ENCODE measurements around the gene ATP8A1. TPM values are rescaled to one million over a fixed set of nuclear protein-coding genes. Genes with fewer than 3 reads are reported as not detected.
A peak's percentile ranks its signal among the peaks of the same experiment; 100 is the strongest.

Gene ATP8A1
- total RNA-seq, 2 experiments from 2014 or later, result 55.3 to 56.3 TPM

DNA sequence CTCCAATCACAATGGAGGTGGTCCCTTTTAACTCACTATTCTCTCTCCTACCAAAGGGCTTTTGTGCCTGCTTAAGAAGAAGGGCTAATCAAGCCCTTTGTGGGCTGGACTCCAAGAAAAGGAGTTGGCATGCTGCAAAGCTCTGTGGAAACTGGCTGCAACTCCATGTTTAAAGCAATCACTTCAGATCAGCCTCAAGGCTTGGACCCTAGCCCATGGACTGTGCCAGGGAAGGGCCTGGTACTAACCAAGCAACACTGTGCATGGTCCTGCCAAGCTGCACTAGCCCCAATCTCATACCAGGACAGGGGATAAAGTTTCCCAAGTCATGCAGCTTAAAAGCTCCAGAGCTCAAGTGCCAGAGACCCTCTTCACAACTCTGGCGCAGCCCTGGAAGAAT is 86.7 kb downstream of the ATP8A1 start:
- DNase-seq, result no peak
- no peaks in the 10 kb centered on the region for H3K27me3 Mint-ChIP-seq
- no peak overlapping the region for H3K4me3 Mint-ChIP-seq
- ATAC-seq (ENCODE audit: low read depth), result no peak
- no peaks in the 10 kb centered on the region for H3K4me1 Mint-ChIP-seq
- H3K36me3 Mint-ChIP-seq, result peaks cover 4% of the 10 kb centered on the region
- H3K27ac Mint-ChIP-seq, result no peak overlapping the region
- POLR2A ChIA-PET, result no interaction called here
- H3K9me3 Mint-ChIP-seq, result no peaks in the 10 kb centered on the region

DNA sequence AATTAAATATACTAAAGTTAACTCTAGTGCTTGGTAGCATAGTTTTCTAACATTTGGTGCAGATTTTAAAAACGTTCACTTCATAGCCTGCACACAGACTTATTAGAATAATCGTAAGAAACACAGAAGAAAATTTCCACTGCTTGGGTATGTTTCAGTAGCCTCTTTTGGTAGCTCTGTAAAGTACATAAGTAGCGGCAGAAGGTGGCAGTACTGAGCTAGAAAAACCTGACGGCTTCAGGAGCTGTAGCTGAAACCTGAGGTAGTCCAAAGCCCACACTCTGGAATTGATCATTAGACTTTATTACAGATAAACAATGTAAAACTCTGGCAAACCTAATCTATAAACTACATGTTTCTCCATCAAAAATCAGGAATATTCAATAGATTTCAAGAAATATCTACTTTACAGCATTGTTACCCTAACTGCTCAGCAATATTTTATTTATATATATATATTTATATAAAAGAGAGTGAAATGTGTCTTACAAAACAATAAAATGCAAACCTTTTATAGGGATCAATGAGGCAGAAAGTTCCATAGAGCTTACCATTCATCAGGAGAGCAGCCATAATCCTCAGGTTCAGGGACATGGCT is 88.2 kb downstream of the ATP8A1 start:
- Mint-ChIP-seq H3K36me3 (peaks cover 6% of the 10 kb centered on the region), H3K4me3 (no peak overlapping the region), H3K9me3 (no peaks in the 10 kb centered on the region), H3K27me3 (no peaks in the 10 kb centered on the region), H3K4me1 (no peaks in the 10 kb centered on the region), H3K27ac (no peak overlapping the region)
- POLR2A ChIA-PET, result interaction anchor here (1.5 kb wide), 1 partner anchor 87 kb away, joined by 3 read pairs; no protein-coding TSS in a partner anchor
- DNase-seq, result no peak
- peak; percentile 85 for ATAC-seq (ENCODE audit: low read depth)

DNA sequence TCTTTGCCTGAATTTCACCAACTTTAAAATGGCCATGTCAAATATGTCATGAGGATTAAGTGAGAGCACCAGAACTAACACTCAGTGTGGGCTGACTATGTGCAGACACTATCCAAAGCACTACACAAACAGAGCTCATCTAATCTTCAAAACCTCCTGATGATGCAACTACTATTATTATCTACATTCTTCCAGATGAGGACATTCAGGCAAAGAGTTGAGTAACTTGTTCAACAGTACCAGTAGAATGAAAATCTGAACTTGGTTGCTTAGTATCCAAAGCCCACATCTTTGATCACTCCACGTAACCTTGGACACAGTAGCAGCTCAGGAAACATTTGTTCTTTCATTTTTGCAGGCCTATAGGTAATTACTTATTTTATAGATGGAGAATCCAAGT is 90.1 kb downstream of the ATP8A1 start:
- Mint-ChIP-seq H3K4me3 (no peak overlapping the region), H3K4me1 (no peaks in the 10 kb centered on the region), H3K27me3 (no peaks in the 10 kb centered on the region), H3K9me3 (no peaks in the 10 kb centered on the region), H3K27ac (no peak overlapping the region), H3K36me3 (peaks cover 9% of the 10 kb centered on the region)
- POLR2A ChIA-PET, result no interaction called here
- DNase-seq (no peak), ATAC-seq (ENCODE audit: low read depth) (no peak)

DNA sequence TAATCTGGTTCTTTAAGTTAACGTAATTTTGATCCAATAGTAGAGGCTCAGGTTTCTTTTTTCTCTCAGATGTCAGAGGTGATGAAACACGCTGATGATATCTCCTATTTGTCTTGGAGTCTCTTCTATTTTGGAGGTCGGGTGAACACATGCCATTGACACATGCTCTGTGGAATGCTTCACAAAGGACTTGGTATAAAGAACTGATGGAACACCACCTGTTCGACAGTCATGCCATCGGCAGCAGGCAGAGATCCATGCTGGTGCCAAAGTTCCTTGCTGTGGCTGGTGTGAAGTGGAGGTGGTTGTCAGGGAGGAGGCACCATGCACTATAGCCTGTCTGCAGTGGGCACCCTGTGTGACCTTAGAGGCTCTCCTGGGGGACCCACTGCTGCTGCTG is 94.9 kb downstream of the ATP8A1 start:
- no peak for ATAC-seq (ENCODE audit: low read depth)
- H3K4me3 Mint-ChIP-seq, result no peak overlapping the region
- POLR2A ChIA-PET, result no interaction called here
- H3K4me1 Mint-ChIP-seq, result no peaks in the 10 kb centered on the region
- H3K27me3 Mint-ChIP-seq, result no peaks in the 10 kb centered on the region
- DNase-seq, result no peak
- peaks cover 11% of the 10 kb centered on the region for H3K36me3 Mint-ChIP-seq
- H3K27ac Mint-ChIP-seq, result no peak overlapping the region
- H3K9me3 Mint-ChIP-seq, result no peaks in the 10 kb centered on the region

DNA sequence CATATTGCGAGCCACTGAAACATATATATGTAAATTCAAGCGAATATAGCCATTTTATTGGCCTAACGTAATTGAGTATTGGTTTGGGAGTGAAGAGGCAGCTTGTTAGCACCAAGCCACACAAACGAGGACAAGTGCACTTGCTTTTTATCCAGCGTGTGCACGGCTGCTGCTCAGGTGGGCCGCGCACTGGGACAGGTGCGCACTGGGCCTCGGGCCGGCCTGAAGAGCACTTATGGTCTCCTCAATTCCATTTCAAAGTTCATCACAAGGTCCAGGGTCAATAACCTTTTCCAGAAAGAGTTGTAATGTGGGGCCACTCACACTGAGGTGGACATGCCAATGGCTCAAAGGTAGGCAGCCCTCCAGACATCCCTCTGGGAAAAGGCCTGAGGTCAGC is 95.9 kb downstream of the ATP8A1 start:
- ATAC-seq (ENCODE audit: low read depth), result no peak
- H3K36me3 Mint-ChIP-seq, result peaks cover 12% of the 10 kb centered on the region
- no peaks in the 10 kb centered on the region for H3K4me1 Mint-ChIP-seq

DNA sequence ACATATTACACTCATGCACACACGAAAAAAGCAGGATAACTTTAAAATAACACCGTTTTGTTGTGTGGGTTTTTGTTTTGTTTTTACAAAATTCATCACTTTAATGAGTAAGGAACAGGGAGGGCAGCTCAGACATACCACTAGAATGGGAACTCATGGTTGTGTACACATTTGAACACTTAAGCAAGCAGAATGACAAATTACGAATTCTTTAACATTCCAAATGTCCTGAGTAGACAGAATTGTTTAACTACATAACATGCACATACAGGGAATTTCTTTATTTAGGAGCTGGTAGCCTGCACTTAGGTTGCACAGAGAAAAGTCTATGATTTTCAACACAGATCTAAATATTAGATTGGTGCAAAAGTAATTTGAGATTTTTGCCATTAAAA is 96.4 kb downstream of the ATP8A1 start:
- DNase-seq, result no peak
- H3K27ac Mint-ChIP-seq, result no peak overlapping the region
- peaks cover 12% of the 10 kb centered on the region for H3K36me3 Mint-ChIP-seq
- H3K4me3 Mint-ChIP-seq, result no peak overlapping the region
- POLR2A ChIA-PET, result no interaction called here
- no peaks in the 10 kb centered on the region for H3K27me3 Mint-ChIP-seq
- ATAC-seq (ENCODE audit: low read depth), result no peak
- no peaks in the 10 kb centered on the region for H3K4me1 Mint-ChIP-seq
- no peaks in the 10 kb centered on the region for H3K9me3 Mint-ChIP-seq

More for the DNA sequence above, 95.9 kb downstream of the ATP8A1 start:
- Mint-ChIP-seq H3K4me3 (no peak overlapping the region), H3K27me3 (no peaks in the 10 kb centered on the region), H3K27ac (no peak overlapping the region), H3K9me3 (no peaks in the 10 kb centered on the region)
- POLR2A ChIA-PET, result no interaction called here
- no peak for DNase-seq

DNA sequence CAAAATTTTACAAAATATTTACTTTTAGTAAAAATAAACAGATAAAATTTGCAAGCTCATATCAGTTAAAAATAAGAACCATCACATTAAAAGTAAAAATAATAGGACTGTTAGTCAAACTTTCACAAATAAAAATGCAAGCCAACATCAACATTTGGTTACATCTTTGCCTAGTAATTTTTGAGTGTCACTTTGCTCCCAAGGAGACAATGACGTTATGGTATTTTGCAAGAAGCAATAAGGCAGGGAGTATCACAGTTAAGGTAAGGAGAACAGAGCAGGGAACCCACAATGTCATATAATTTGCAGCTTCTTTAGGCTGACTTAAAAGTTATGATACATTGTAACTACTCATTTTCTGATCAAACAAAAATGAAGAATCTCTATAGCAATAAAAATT is 98.7 kb downstream of the ATP8A1 start:
- Mint-ChIP-seq H3K9me3 (no peaks in the 10 kb centered on the region), H3K4me1 (no peaks in the 10 kb centered on the region), H3K36me3 (peaks cover 21% of the 10 kb centered on the region), H3K4me3 (no peak overlapping the region), H3K27ac (no peak overlapping the region), H3K27me3 (no peaks in the 10 kb centered on the region)
- DNase-seq (no peak), ATAC-seq (ENCODE audit: low read depth) (no peak)
- POLR2A ChIA-PET, result interaction anchor here (0.8 kb wide), 1 partner anchor 99 kb away, joined by 3 read pairs; the partner anchor contains the start of gene ATP8A1

DNA sequence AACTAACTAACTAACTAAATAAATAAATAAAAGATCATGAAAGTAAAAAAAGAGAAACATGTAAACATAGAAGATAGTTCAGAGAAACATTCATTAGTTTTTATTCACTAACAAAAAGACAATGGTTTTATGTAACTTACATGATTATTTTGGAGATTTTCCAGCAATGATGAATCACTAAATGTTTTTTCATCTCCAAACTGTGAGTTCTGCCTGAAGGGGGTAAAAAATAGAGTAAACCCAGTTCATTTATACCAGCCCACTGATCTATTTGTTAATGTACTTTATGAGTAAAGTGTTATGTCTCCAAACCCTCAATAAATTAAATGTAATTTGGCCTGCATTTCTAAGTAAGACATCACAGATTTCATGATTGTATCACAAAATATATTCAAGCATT is 101.1 kb downstream of the ATP8A1 start:
- ATAC-seq (ENCODE audit: low read depth) (no peak), DNase-seq (no peak)
- POLR2A ChIA-PET, result no interaction called here
- H3K4me3 Mint-ChIP-seq, result no peak overlapping the region
- H3K27ac Mint-ChIP-seq, result no peak overlapping the region
- H3K4me1 Mint-ChIP-seq, result no peaks in the 10 kb centered on the region
- peaks cover 13% of the 10 kb centered on the region for H3K36me3 Mint-ChIP-seq
- no peaks in the 10 kb centered on the region for H3K9me3 Mint-ChIP-seq
- H3K27me3 Mint-ChIP-seq, result no peaks in the 10 kb centered on the region

DNA sequence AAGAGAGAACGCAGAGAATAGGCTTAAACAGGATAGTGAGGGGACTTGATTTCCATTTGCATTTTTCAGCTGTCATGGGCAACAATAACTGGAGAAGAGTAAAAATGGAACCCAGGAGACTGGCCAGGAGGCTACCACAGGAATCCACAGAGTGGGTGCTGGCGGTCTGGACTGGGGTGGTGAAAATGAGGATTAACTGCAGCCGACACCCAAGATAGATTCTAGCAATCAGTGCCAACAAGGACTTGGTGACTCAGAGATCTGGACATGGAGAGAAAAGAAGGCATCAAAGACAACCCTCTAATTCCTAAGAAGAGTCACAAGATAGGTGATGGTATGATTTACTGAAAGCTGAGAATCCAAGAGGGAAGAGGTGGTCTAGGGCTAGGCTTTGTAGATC is 102.8 kb downstream of the ATP8A1 start:
- Mint-ChIP-seq H3K36me3 (peaks cover 16% of the 10 kb centered on the region), H3K4me1 (no peaks in the 10 kb centered on the region), H3K4me3 (no peak overlapping the region), H3K27me3 (no peaks in the 10 kb centered on the region), H3K9me3 (no peaks in the 10 kb centered on the region), H3K27ac (no peak overlapping the region)
- no peak for DNase-seq
- no peak for ATAC-seq (ENCODE audit: low read depth)
- POLR2A ChIA-PET, result no interaction called here

DNA sequence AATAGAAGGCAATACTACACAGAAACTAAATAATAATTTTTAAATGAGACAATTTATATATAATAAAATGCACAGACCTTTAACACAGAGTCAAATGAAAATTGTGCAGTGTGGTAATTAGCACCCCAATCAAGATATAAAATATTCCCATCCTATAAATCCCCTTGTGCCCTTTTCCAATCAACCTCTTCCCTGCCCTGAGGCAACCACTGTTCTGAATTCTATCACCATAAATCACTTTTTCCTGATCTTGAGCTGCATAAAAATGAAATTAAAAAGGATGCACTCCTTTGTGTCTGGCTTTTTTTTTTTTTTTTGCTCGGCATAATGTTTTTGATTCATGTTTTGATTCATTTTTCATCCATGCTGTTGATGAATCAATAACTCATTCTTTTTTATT is 107.0 kb downstream of the ATP8A1 start:
- Mint-ChIP-seq H3K36me3 (peaks cover 20% of the 10 kb centered on the region), H3K4me1 (no peaks in the 10 kb centered on the region), H3K27ac (no peak overlapping the region), H3K27me3 (no peaks in the 10 kb centered on the region), H3K4me3 (no peak overlapping the region), H3K9me3 (no peaks in the 10 kb centered on the region)
- DNase-seq (no peak), ATAC-seq (ENCODE audit: low read depth) (no peak)
- POLR2A ChIA-PET, result no interaction called here

DNA sequence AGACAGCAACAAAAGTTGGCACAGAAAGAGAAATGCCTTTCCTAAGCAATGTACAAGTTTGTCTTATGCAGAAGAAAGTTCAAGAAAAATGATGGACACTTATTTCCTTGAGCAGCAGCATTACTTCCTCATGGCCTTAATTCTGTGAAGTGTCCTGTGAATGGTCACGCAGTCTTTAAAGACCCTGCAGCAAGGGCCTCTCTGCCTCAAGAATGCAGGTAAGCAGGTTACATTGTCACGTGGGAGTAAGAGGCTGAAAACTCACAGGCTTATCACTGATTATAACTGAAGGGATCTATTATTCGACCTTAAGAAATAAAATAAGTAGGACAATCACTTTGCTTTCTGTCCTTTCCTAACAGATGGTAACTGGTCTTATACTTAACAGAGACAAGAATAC is 109.1 kb downstream of the ATP8A1 start:
- Mint-ChIP-seq H3K4me3 (no peak overlapping the region), H3K9me3 (peaks cover under 1% of the 10 kb centered on the region), H3K27ac (no peak overlapping the region), H3K36me3 (peaks cover 13% of the 10 kb centered on the region), H3K4me1 (no peaks in the 10 kb centered on the region), H3K27me3 (no peaks in the 10 kb centered on the region)
- ATAC-seq (ENCODE audit: low read depth), result no peak
- POLR2A ChIA-PET, result no interaction called here
- no peak for DNase-seq

DNA sequence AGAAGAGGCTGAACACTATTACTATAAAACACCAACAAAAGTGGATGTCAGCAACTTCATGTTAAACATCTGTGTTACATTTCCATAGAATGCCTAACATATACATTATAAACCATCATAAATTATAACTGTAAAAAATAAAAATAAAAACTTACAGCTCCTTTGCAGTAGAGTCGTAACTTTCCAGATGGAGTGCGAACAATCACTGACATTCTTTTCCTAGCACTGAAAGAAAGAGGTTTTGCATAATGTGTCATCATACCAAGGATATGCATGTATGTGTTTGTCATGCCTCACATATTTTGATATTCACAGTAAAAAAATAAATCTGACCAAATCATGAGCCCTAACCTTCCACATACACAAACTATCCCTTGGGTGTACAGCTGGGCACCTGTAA is 113.1 kb downstream of the ATP8A1 start:
- POLR2A ChIA-PET, result no interaction called here
- DNase-seq (no peak), ATAC-seq (ENCODE audit: low read depth) (no peak)
- Mint-ChIP-seq H3K36me3 (peaks cover 37% of the 10 kb centered on the region), H3K27me3 (no peaks in the 10 kb centered on the region), H3K4me1 (no peaks in the 10 kb centered on the region), H3K27ac (no peak overlapping the region), H3K4me3 (no peak overlapping the region), H3K9me3 (peaks cover 1% of the 10 kb centered on the region)

DNA sequence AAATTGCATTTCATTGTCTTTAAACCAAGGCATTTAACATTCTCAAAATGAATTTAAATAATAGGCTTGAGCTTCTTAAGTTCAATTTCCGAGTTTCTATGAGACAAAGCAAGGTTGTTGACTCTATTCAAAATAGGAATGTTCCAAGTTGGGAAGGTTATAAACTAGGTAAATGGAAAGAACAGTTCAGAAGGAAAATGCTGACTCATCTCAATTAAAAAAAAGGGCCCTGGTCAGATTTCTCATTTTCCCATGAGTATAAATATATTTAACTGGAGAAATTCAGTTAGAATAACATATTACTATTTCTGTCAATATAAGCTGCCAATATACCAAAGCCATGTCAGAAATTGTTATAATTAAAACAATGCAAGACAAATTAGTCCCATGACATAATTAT is 113.8 kb downstream of the ATP8A1 start:
- Mint-ChIP-seq H3K9me3 (peaks cover 1% of the 10 kb centered on the region), H3K4me1 (no peaks in the 10 kb centered on the region), H3K4me3 (no peak overlapping the region), H3K27me3 (no peaks in the 10 kb centered on the region), H3K36me3 (peaks cover 37% of the 10 kb centered on the region), H3K27ac (no peak overlapping the region)
- DNase-seq, result no peak
- POLR2A ChIA-PET, result no interaction called here
- ATAC-seq (ENCODE audit: low read depth), result no peak

DNA sequence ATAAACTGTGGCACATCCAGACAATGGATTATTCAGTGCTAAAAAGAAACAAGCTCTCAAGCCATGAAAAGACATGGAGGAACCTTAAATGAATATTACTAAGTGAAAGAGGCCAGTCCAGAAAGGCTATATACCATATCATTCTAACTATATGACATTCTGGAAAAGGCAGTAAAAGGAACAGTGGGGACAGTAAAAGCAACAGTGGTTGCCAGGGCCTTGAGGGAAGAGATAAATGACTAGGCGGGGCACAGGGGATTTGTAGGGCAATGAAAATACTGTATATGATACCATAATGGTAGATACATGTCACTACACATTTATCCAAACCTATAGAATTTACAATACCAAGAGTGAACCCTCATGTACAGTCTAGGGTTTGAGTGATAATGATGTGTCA is 115.3 kb downstream of the ATP8A1 start:
- peaks cover 44% of the 10 kb centered on the region for H3K36me3 Mint-ChIP-seq
- no peaks in the 10 kb centered on the region for H3K4me1 Mint-ChIP-seq
- DNase-seq (no peak), ATAC-seq (ENCODE audit: low read depth) (no peak)
- H3K27me3 Mint-ChIP-seq, result no peaks in the 10 kb centered on the region
- peaks cover 1% of the 10 kb centered on the region for H3K9me3 Mint-ChIP-seq
- no peak overlapping the region for H3K4me3 Mint-ChIP-seq
- POLR2A ChIA-PET, result no interaction called here
- no peak overlapping the region for H3K27ac Mint-ChIP-seq

DNA sequence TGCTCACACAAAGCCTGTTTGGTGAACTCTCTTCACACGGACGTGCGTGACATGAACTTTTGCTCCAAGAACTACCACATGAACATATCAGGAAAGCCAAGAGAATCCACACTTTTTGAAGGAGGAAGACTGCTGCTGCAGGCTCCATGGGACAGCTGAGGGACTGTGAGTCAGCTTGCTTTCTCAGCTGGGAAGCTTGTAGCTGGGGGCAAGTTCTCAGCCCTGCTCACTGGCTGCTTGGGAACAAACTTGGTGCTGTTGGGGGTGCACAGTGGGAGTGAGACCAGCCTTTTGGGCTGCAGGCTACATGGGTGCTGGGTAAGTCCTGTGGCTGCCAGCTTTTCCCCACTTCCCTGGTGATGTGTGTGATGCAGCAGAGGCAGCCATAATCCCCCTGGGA is 123.9 kb downstream of the ATP8A1 start:
- Mint-ChIP-seq H3K36me3 (peaks cover 42% of the 10 kb centered on the region), H3K4me1 (peaks cover 2% of the 10 kb centered on the region), H3K9me3 (no peaks in the 10 kb centered on the region), H3K27me3 (no peaks in the 10 kb centered on the region), H3K27ac (peak overlapping the region; percentile 0), H3K4me3 (no peak overlapping the region)
- ATAC-seq (ENCODE audit: low read depth), result no peak
- POLR2A ChIA-PET, result no interaction called here
- DNase-seq, result no peak

Data from activated naive CD8-positive, alpha-beta T cell treated with anti-CD3 and anti-CD28 coated beads, Interleukin-2, amount 10 ng/mL, durations not matched to agents 7 days and 5 days (primary cell).